ENCODE results near the gene MICAL3.
A peak's percentile ranks its signal among the peaks of the same experiment; 100 is the strongest.

Gene MICAL3

GRCh38 chr22:17912945-17913721 is 111.2 kb downstream of the MICAL3 start:
- DNase-seq (ENCODE audit: low spot score), result peak; percentile 57

GRCh38 chr22:17911887-17912286 is 112.5 kb downstream of the MICAL3 start:
- no peak for DNase-seq (ENCODE audit: low spot score)

- no peak for DNase-seq (ENCODE audit: low spot score)
Measured at GRCh38 chr22:17911312-17911705, 113.1 kb downstream of the MICAL3 start.

GRCh38 chr22:17910561-17911311 is 113.6 kb downstream of the MICAL3 start:
- DNase-seq (ENCODE audit: low spot score), result peak; percentile 89

- DNase-seq (ENCODE audit: low spot score), result no peak
Measured at GRCh38 chr22:17907748-17908051, 116.7 kb downstream of the MICAL3 start.

- no peak for DNase-seq (ENCODE audit: low spot score)
Measured at GRCh38 chr22:17906978-17907747, 117.2 kb downstream of the MICAL3 start.

- DNase-seq (ENCODE audit: low spot score), result no peak
Measured at GRCh38 chr22:17905445-17905844, 118.9 kb downstream of the MICAL3 start.

- DNase-seq (ENCODE audit: low spot score), result no peak
Measured at GRCh38 chr22:17903564-17904295, 120.6 kb downstream of the MICAL3 start.

GRCh38 chr22:17902960-17903359 is 121.4 kb downstream of the MICAL3 start:
- no peak for DNase-seq (ENCODE audit: low spot score)

GRCh38 chr22:17898375-17898774 is 126.0 kb downstream of the MICAL3 start:
- DNase-seq (ENCODE audit: low spot score), result no peak

- DNase-seq (ENCODE audit: low spot score), result no peak
Measured at GRCh38 chr22:17897858-17898257, 126.5 kb downstream of the MICAL3 start.

- DNase-seq (ENCODE audit: low spot score), result no peak
Measured at GRCh38 chr22:17897426-17897825, 126.9 kb downstream of the MICAL3 start.

- peak; percentile 82 for DNase-seq (ENCODE audit: low spot score)
Measured at GRCh38 chr22:17896586-17896985, 127.8 kb downstream of the MICAL3 start.

GRCh38 chr22:17893900-17894535 is 130.3 kb downstream of the MICAL3 start:
- DNase-seq (ENCODE audit: low spot score), result no peak

- no peak for DNase-seq (ENCODE audit: low spot score)
Measured at GRCh38 chr22:17892376-17892775, 132.0 kb downstream of the MICAL3 start.

- DNase-seq (ENCODE audit: low spot score), result peak; percentile 64
Measured at GRCh38 chr22:17891481-17892167, 132.7 kb downstream of the MICAL3 start.

GRCh38 chr22:17890892-17891291 is 133.5 kb downstream of the MICAL3 start:
- DNase-seq (ENCODE audit: low spot score), result no peak

- DNase-seq (ENCODE audit: low spot score), result no peak
Measured at GRCh38 chr22:17890245-17890671, 134.1 kb downstream of the MICAL3 start.

- DNase-seq (ENCODE audit: low spot score), result no peak
Measured at GRCh38 chr22:17888855-17889254, 135.5 kb downstream of the MICAL3 start.

- DNase-seq (ENCODE audit: low spot score), result no peak
Measured at GRCh38 chr22:17888439-17888838, 135.9 kb downstream of the MICAL3 start.

GRCh38 chr22:17884893-17885292 is 139.5 kb downstream of the MICAL3 start:
- no peak for DNase-seq (ENCODE audit: low spot score)

Data from cerebellar cortex (tissue), 1 donor.